ENCODE results near the gene ITGA2B. TPM values are rescaled to one million over a fixed set of nuclear protein-coding genes. Genes with fewer than 3 reads are reported as not detected.
"Not testable (repeated sequence)": the region's sequence is repeated elsewhere in the genome, so short reads cannot be mapped to it uniquely, and the experiment has no call there.

The ITGA2B gene
- total and polyA plus RNA-seq, 2 of the 13 experiments (the other 11 are each of a cell fraction or from before 2014, with no cell fraction given): 0.38 to 1.1 TPM

DNA sequence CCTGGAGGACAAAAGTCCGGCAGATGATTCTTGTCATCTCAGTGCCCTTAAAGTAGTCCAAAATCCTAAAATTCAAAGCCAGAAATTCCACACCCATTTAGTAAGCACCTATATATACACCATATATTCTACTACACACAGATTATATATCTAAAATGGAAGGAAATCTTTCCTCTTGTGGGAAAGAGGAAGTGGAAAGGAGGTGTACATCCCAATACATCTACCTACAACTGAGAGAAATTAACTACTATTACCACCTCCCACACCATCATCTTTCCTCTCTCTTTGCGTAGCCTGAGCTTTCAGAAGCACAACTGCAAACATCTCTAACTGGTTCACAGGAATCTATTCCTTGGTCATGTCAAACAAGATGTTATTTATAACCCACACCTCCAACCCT lies 5.4 kb upstream of the ITGA2B start:
- H4K20me1 ChIP-seq (ENCODE audit: insufficient read depth, low read length): no peaks in the 10 kb centered on the region
- CTCF ChIA-PET (ENCODE audit: low intra/inter-chr PET ratio, low total read pairs): no interaction called here
- intact Hi-C loops (cut with micrococcal nuclease; ENCODE audit: unreplicated experiment): no loop called here

GRCh38 chr17:44394112-44394511 lies 4.7 kb upstream of the ITGA2B start:
- Histone ChIP-seq H3K36me3 (replicated peaks in 1 of 2; ENCODE audit: control insufficient read depth in 1 of 2, insufficient read depth in 2 of 2, low read length in 2 of 2) (peaks cover 9 to 24% of the 10 kb centered on the region in 2 experiments), H3K4me1 (ENCODE audit: insufficient read depth, low read length) (peaks cover 18% of the 10 kb centered on the region)
- DNase-seq (ENCODE audit: low spot score); H3K4me3 ChIP-seq (replicated peaks in 1 of 3; ENCODE audit: insufficient read depth in 1 of 3, low read depth in 2 of 3, low read length in 3 of 3); H3K27me3 ChIP-seq (ENCODE audit: control insufficient read depth in 1 of 2, insufficient read depth in 2 of 2, low read length in 2 of 2); in situ Hi-C loops (cut with HindIII; ENCODE audit: extremely low pct_ligation_motif_present, low pct_unique_long_range_greater_than_20kb); H3K27ac ChIP-seq (ENCODE audit: extremely low read length, insufficient read depth, low read length); ATAC-seq; H3K9me3 ChIP-seq (ENCODE audit: low read length); H3K9ac ChIP-seq (ENCODE audit: insufficient read depth, low read depth, low read length); H2AFZ ChIP-seq (ENCODE audit: low read length); BruUV-seq (replicated peaks); H3K79me2 ChIP-seq (ENCODE audit: insufficient read depth, low read length); POLR2A ChIA-PET; H4K20me1 ChIP-seq (ENCODE audit: insufficient read depth, low read length); intact Hi-C loops (cut with micrococcal nuclease; ENCODE audit: unreplicated experiment); H3K4me2 ChIP-seq (ENCODE audit: low read depth, low read length); FAIRE-seq; CTCF ChIA-PET (ENCODE audit: low intra/inter-chr PET ratio, low total read pairs): not testable (repeated sequence)
- WGBS (ENCODE audit: low lambda C conversion rate): 95% methylated on average over 9 of the region's 9 CpGs

More for the DNA sequence above, 5.4 kb upstream of the ITGA2B start:
- Histone ChIP-seq H3K36me3 (replicated peaks in 1 of 2; ENCODE audit: control insufficient read depth in 1 of 2, insufficient read depth in 2 of 2, low read length in 2 of 2) (peaks cover 13 to 32% of the 10 kb centered on the region in 2 experiments), H3K4me3 (replicated peaks in 1 of 3; ENCODE audit: insufficient read depth in 1 of 3, low read depth in 2 of 3, low read length in 3 of 3) (no peak overlapping the region), H3K27ac (ENCODE audit: extremely low read length, insufficient read depth, low read length) (no peak overlapping the region), H3K4me1 (ENCODE audit: insufficient read depth, low read length) (peaks cover 11% of the 10 kb centered on the region), H3K4me2 (ENCODE audit: low read depth, low read length) (no peak overlapping the region), H3K9ac (ENCODE audit: insufficient read depth, low read depth, low read length) (no peak overlapping the region), H3K27me3 (ENCODE audit: control insufficient read depth in 1 of 2, insufficient read depth in 2 of 2, low read length in 2 of 2) (no peaks in the 10 kb centered on the region; a peak in 1 of 5 replicates), H2AFZ (ENCODE audit: low read length) (no peak overlapping the region), H3K79me2 (ENCODE audit: insufficient read depth, low read length) (no peaks in the 10 kb centered on the region), H3K9me3 (ENCODE audit: low read length) (no peaks in the 10 kb centered on the region)
- in situ Hi-C loops (cut with HindIII; ENCODE audit: extremely low pct_ligation_motif_present, low pct_unique_long_range_greater_than_20kb): loop anchor here (5.0 kb wide), 1 partner anchor 127 kb away; no protein-coding TSS in a partner anchor
- no peak for ATAC-seq
- POLR2A ChIA-PET: interaction anchor here (1.5 kb wide), 1 partner anchor 129 kb away, joined by 3 read pairs; no protein-coding TSS in a partner anchor
- no peak for FAIRE-seq
- WGBS (ENCODE audit: low lambda C conversion rate): 89% methylated on average over 2 of the region's 2 CpGs
- DNase-seq (ENCODE audit: low spot score): no peak
- no TSS peak for BruUV-seq (replicated peaks)
- TF ChIP-seq RBM22 (optimal IDR thresholded peaks at IDR 0.05; ENCODE audit: low read length) (peak; percentile 60), ZNF550 (CRISPR knock-in tag; IDR thresholded peaks at IDR 0.05; ENCODE audit: borderline replicate concordance) (no peak), POLR2AphosphoS2 (IDR thresholded peaks at IDR 0.05; ENCODE audit: low read depth, low read length) (0 out of 2 replicates have a peak, but pooled peaks have one; percentile 42), GPBP1L1 (CRISPR knock-in tag; IDR thresholded peaks at IDR 0.05) (no peak)
